Uterus (tissue), 4 donors: ENCODE results near the gene SLC25A48. TPM values are rescaled to one million over a fixed set of nuclear protein-coding genes. Genes with fewer than 3 reads are reported as not detected.
A peak's percentile ranks its signal among the peaks of the same experiment; 100 is the strongest.

Experiments
- DNase-seq, 2 donors: peaks; one replicate each; pipeline ENCODE4 v3.0.0-alpha.2; 2019 to 2020
- H3K27ac ChIP-seq, 2 donors: fragments of 200-600 bp; sonication (generic); 1 replicate in 1 of 2; 2 replicates in 1 of 2; pipeline ENCODE4 v1.5.1; 2016 to 2018
- H3K27me3 ChIP-seq, 2 donors: fragments of 200-600 bp; sonication (generic); one replicate each; pipeline ENCODE4 v1.5.1; 2018 to 2019; ENCODE audit warnings: control low read depth in 1 of 2
- H3K36me3 ChIP-seq, 2 donors: fragments of 200-600 bp; sonication (generic); one replicate each; pipeline ENCODE4 v1.5.1; 2019; ENCODE audit warnings: control low read depth in 1 of 2
- H3K4me1 ChIP-seq, 2 donors: fragments of 200-600 bp; sonication (generic); one replicate each; pipeline ENCODE4 v1.5.1; 2018 to 2019; ENCODE audit warnings: control low read depth in 1 of 2
- H3K4me3 ChIP-seq, 2 donors: fragments of 200-600 bp; sonication (generic); 1 replicate in 1 of 2; 2 replicates in 1 of 2; pipeline ENCODE4 v1.5.1; 2018 to 2019; ENCODE audit warnings: mild to moderate bottlenecking in 1 of 2
- H3K9me3 ChIP-seq, 2 donors: fragments of 200-600 bp; sonication (generic); one replicate each; pipeline ENCODE4 v1.5.1; 2019; ENCODE audit warnings: control low read depth in 1 of 2
- POLR2A ChIP-seq, 2 donors: fragments of 450-650 bp; IDR thresholded peaks; one replicate each; pipeline ENCODE4 v1.6.1; 2016; ENCODE audit warnings: antibody characterized with exemption in 2 of 2, mild to moderate bottlenecking in 1 of 2, moderate library complexity in 1 of 2
- intact Hi-C: fragments of 100-400 bp; cut with DNase I; formaldehyde crosslinking; loops from one replicate; pipeline ENCODE4 v1.15.1; 2023; ENCODE audit warnings: low total_unique reads
- microRNA-seq: library from miRNA; unstranded; fragments of <30 nt; microRNA quantifications from one replicate; pipeline ENCODE4, GENCODE V29; 2016; ENCODE audit warnings: borderline microRNAs expressed, borderline replicate concordance
- small RNA-seq: library from RNA; depleted of rRNA; stranded (forward); fragments of <200 nt; gene quantifications from one replicate; pipeline ENCODE3, GENCODE V24; 2016
- total RNA-seq, 4 donors: library from RNA; depleted of rRNA in 3 of 4; stranded (reverse); fragments of >200 nt in 3 of 4; gene quantifications; one replicate each; pipeline versions ENCODE4 v1.1.0 to v1.2.4, GENCODE V29; 2014 to 2023
- TF ChIP-seq, protein P1 (sequence below), 4 experiments: fragments of 200-600 bp in 2 of 4; fragments of 450-650 bp in 2 of 4; sonication (generic) in 2 of 4; IDR thresholded peaks; one replicate each; pipeline ENCODE4 v1.5.1; 2016 to 2019; ENCODE audit warnings: antibody characterized with exemption in 4 of 4, mild to moderate bottlenecking in 2 of 4, moderate library complexity in 1 of 4
- donor health status: DM: yes; HTN: yes; CAD: no.

The SLC25A48 gene
- total RNA-seq, 4 donors from 2014 or later: 0.14 TPM; not detected in 3

DNA sequence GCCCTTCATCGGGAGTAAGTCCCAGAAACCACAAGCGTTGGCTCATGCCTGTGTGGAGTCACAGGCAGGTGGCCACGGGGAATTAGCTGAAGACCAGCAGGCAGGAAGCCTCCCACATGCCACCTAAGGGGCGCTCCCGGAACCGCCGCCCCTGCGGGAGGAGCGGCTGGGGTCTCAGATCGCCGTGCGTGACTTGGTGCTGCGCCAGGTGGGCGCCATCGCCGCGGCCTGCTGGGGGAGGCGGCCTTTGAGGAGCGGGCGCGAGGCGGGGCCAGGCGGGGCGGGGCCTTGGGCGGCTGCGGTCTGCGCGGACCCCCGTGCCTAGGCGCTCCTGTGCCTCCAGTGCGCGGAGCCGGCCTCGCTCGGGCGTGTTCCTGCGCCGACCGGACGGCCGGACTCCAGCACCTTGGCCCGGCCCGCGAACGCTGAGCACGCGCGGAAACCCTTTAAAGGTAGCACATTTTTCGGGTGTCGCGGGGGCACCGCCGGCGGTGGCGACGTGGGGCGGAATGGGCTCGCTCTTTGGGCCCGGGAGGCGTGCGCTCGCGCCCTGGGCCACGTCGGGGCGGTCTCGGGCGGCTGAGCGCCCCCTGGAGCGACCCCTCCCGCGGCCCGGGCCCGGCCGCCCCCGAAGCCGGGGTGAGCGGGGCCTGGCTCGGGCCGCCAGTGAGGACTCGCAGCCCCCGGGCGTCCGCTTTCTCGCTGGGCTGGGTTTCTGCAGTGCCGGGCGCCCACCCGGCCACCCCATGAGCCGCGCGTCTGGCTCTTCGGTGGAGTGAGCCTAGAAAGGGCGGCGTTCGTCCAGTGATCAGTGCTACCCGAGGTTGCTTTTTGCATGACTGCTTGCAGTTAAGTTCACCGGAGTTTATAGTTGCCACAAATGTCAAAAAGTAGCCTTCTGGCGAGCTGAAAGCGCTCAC, 95.8 kb downstream of the SLC25A48 start:
- DNase-seq: no peak
- Histone ChIP-seq H3K27me3 (peaks cover 7 to 33% of the 10 kb centered on the region in 2 donors), H3K27ac (no peak overlapping the region)

GRCh38 chr5:135930949-135931295, 96.5 kb downstream of the SLC25A48 start:
- Histone ChIP-seq H3K9me3 (no peaks in the 10 kb centered on the region), H3K27me3 (peaks cover 7 to 33% of the 10 kb centered on the region in 2 donors), H3K27ac (no peak overlapping the region), H3K4me3 (no peak overlapping the region), H3K4me1 (peaks cover 0 to 9% of the 10 kb centered on the region in 2 donors), H3K36me3 (no peaks in the 10 kb centered on the region)
- no peak for DNase-seq
- TF ChIP-seq, protein P1, sequence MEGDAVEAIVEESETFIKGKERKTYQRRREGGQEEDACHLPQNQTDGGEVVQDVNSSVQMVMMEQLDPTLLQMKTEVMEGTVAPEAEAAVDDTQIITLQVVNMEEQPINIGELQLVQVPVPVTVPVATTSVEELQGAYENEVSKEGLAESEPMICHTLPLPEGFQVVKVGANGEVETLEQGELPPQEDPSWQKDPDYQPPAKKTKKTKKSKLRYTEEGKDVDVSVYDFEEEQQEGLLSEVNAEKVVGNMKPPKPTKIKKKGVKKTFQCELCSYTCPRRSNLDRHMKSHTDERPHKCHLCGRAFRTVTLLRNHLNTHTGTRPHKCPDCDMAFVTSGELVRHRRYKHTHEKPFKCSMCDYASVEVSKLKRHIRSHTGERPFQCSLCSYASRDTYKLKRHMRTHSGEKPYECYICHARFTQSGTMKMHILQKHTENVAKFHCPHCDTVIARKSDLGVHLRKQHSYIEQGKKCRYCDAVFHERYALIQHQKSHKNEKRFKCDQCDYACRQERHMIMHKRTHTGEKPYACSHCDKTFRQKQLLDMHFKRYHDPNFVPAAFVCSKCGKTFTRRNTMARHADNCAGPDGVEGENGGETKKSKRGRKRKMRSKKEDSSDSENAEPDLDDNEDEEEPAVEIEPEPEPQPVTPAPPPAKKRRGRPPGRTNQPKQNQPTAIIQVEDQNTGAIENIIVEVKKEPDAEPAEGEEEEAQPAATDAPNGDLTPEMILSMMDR (IDR thresholded peaks at IDR 0.05): no peak
- TF ChIP-seq POLR2A (IDR thresholded peaks at IDR 0.05): no peak
- intact Hi-C loops: no loop called here

More for the DNA sequence above, 95.8 kb downstream of the SLC25A48 start:
- no peaks in the 10 kb centered on the region for H3K36me3 ChIP-seq
- H3K9me3 ChIP-seq: no peaks in the 10 kb centered on the region
- peak overlapping the region in 1 of 2 donors; percentile 1 for H3K4me3 ChIP-seq
- TF ChIP-seq, protein P1 (IDR thresholded peaks at IDR 0.05): no peak
- no peak for TF ChIP-seq POLR2A (IDR thresholded peaks at IDR 0.05)
- intact Hi-C loops: no loop called here
- peaks cover 0 to 9% of the 10 kb centered on the region in 2 donors for H3K4me1 ChIP-seq

DNA sequence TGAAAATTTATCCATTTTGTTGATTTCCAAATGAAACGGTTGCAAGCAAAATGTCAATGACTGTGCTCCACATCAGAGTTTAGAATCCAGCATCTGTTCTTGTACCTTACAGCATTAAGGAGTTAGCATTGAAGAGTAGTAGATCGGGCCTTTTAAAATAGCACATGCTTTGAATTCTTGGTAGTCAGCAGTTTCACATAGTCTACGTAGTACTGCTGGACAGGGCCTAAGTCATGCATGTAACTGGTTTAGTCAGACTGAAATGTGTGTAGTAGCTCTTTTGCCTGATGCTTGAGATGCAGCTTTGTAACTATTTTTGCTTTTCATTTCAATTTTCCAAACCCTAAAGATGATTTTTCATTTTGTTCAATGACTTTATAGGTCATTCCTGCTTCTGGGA, 100.5 kb downstream of the SLC25A48 start:
- peaks cover 7 to 22% of the 10 kb centered on the region in 2 donors for H3K27me3 ChIP-seq
- peaks cover 0 to 4% of the 10 kb centered on the region in 2 donors for H3K9me3 ChIP-seq
- H3K4me3 ChIP-seq: no peak overlapping the region
- H3K4me1 ChIP-seq: peaks cover 0 to 9% of the 10 kb centered on the region in 2 donors
- H3K36me3 ChIP-seq: no peaks in the 10 kb centered on the region
- H3K27ac ChIP-seq: no peak overlapping the region
- TF ChIP-seq, protein P1 (IDR thresholded peaks at IDR 0.05): no peak
- no peak for TF ChIP-seq POLR2A (IDR thresholded peaks at IDR 0.05)
- no peak for DNase-seq
- intact Hi-C loops: no loop called here

DNA sequence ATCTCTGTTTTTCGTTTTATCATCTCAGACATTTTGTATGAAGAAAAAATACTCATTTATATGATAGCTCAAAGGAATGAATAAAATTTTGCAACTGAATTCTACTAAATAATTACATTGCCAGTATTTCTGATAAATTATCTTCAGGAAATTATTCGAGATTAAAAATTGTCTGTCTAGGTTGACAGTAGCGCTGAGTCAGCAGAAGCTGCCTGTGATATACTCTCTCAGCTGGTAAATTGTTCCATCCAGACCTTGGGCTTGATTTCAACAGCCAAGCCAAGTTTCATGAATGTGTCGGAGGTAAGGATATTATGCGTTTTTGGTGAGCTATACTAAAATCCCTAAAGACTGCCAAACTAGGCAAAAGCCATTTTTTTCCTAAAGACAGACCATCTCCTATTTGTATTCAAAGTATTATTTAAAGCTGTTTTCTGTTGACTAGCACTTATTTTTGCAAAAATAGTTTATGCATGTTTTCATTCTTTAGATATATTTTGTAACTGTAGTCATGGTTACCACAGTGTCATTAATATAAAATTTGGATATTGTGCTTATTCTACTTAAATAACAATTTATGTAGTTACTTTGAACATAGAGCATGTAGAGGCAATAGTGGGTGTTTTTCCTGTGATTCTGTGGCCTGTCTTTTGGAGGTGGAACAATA, 102.9 kb downstream of the SLC25A48 start:
- H3K27ac ChIP-seq: no peak overlapping the region
- intact Hi-C loops: no loop called here
- H3K4me1 ChIP-seq: no peaks in the 10 kb centered on the region
- peaks cover 0 to 5% of the 10 kb centered on the region in 2 donors for H3K27me3 ChIP-seq
- H3K36me3 ChIP-seq: no peaks in the 10 kb centered on the region
- no peak for DNase-seq
- TF ChIP-seq POLR2A (IDR thresholded peaks at IDR 0.05): no peak
- TF ChIP-seq, protein P1 (IDR thresholded peaks at IDR 0.05): no peak
- peaks cover 0 to 4% of the 10 kb centered on the region in 2 donors for H3K9me3 ChIP-seq
- no peak overlapping the region for H3K4me3 ChIP-seq

Small RNA genes lying within 50 kb of the gene (microRNA-seq; reads per million reads assigned to microRNA genes)
- not detected for gene MIR5692C1

Small RNA genes lying within 50 kb of the gene (small RNA-seq; reads per million reads assigned to genes)
- not detected for gene MIR5692C1

Other genes starting within 250 kb of the SLC25A48 start
- gene IL9, start 61.2 kb downstream of the SLC25A48 start, total RNA-seq: not detected
- not detected for gene LECT2, start 120.3 kb downstream of the SLC25A48 start, total RNA-seq
- gene TGFBI, start 194.3 kb downstream of the SLC25A48 start, total RNA-seq: 100 to 1,000 TPM in 1 of 4 donors, 10 to 100 TPM in 3; 27.9 to 293 (median 38.7) TPM